Measurements from ENCODE around the gene PHF23. TPM values are rescaled to one million over a fixed set of nuclear protein-coding genes. Genes with fewer than 3 reads are reported as not detected.

The PHF23 gene
- total RNA-seq, 1 experiment from 2014 or later: 110 TPM

- peak; percentile 21 for DNase-seq
- peaks cover 5% of the 10 kb centered on the region for H3K23me2 ChIP-seq (ENCODE audit: insufficient read length, low read depth, low read length, poor library complexity, severe bottlenecking)
- no peak overlapping the region for H3K4ac ChIP-seq (ENCODE audit: low read depth, low read length)
- TF ChIP-seq CTCF (conservative IDR thresholded peaks at IDR 0.05): no peak
- Mint-ChIP-seq H3K9me3 (no peaks in the 10 kb centered on the region; a peak in 1 of 5 replicates), H3K4me1 (peaks cover 34% of the 10 kb centered on the region in 2 experiments), H3K36me3 (ENCODE audit: insufficient read depth in 1 of 3, low read depth in 3 of 3) (peaks cover 17 to 63% (median 52%) of the 10 kb centered on the region in 3 experiments; a peak in 6 of 7 replicates), H3K4me3 (peak overlapping the region in 1 of 2 experiments; percentile 97; a peak in 2 of 5 replicates), H3K27me3 (ENCODE audit: low read depth) (peaks cover 1% of the 10 kb centered on the region; the same call in 1 of the 2 replicates), H3K27ac (peak overlapping the region in 1 of 3 experiments; percentile 53; a peak in 1 of 7 replicates)
- no peaks in the 10 kb centered on the region for H3K9me3 ChIP-seq (ENCODE audit: control insufficient read depth, low read depth, low read length)
- H3K56ac ChIP-seq (ENCODE audit: insufficient read length, low read depth, low read length): no peak overlapping the region
- H3K23ac ChIP-seq (ENCODE audit: insufficient read length, low read depth, low read length): no peak overlapping the region
- no peaks in the 10 kb centered on the region for H3K79me2 ChIP-seq (ENCODE audit: insufficient read depth, low read length)
- H3K4me1 ChIP-seq (ENCODE audit: insufficient read depth, low read length): no peaks in the 10 kb centered on the region
- no peaks in the 10 kb centered on the region for H4K20me1 ChIP-seq (ENCODE audit: control insufficient read depth, insufficient read depth, insufficient read length)
- no peak overlapping the region for H4K5ac ChIP-seq (ENCODE audit: insufficient read length, low read depth, low read length)
- no peak overlapping the region for H2AK5ac ChIP-seq (ENCODE audit: insufficient read length, low read length)
- H3K4me2 ChIP-seq (ENCODE audit: insufficient read depth, insufficient read length, low read length): no peak overlapping the region
- no CpG with 5 or more reads among the region's 15 CpGs for WGBS (ENCODE audit: extremely low coverage, insufficient read length, low lambda C conversion rate)
- H3K27me3 ChIP-seq (ENCODE audit: insufficient read depth, low read length): no peaks in the 10 kb centered on the region
- H3K27ac ChIP-seq (ENCODE audit: insufficient read length, low read depth, low read length): no peak overlapping the region
- no peak overlapping the region for H4K91ac ChIP-seq (ENCODE audit: insufficient read length, low read depth, low read length)
- H3K9ac ChIP-seq (ENCODE audit: extremely low read depth, insufficient read length, low read length): no peak overlapping the region
- H3T11ph ChIP-seq (ENCODE audit: low read length): no peak overlapping the region
- no peak overlapping the region for H2BK5ac ChIP-seq (ENCODE audit: insufficient read length, low read length)
- no peak overlapping the region for H4K8ac ChIP-seq (replicated peaks; ENCODE audit: insufficient read length, low read depth, low read length)
- no peak overlapping the region for H2BK120ac ChIP-seq (ENCODE audit: low read depth, low read length, poor library complexity, severe bottlenecking)
- no peak overlapping the region for H3K14ac ChIP-seq (ENCODE audit: insufficient read depth, low read length)
- H3K18ac ChIP-seq (ENCODE audit: insufficient read length, low read depth, low read length): no peak overlapping the region
- H2BK12ac ChIP-seq (ENCODE audit: insufficient read length, low read depth, low read length): no peak overlapping the region
- no peak overlapping the region for H2BK15ac ChIP-seq (ENCODE audit: low read depth, low read length)
- H3K79me1 ChIP-seq (ENCODE audit: insufficient read depth, low read depth, low read length, poor library complexity, severe bottlenecking): no peaks in the 10 kb centered on the region
- H2AFZ ChIP-seq (ENCODE audit: low read length): no peak overlapping the region
- H2BK20ac ChIP-seq (ENCODE audit: low read depth, low read length, poor library complexity, severe bottlenecking): no peak overlapping the region
These were observed 16.9 kb downstream of the PHF23 start for GRCh38 chr17:7222093-7222971.
